ENCODE measurements around the gene POLE. TPM values are rescaled to one million over a fixed set of nuclear protein-coding genes. Genes with fewer than 3 reads are reported as not detected.

Gene POLE
- total and polyA plus RNA-seq, 2 of the 4 experiments (the other 2 are of a cell fraction): 17.2 to 20.7 TPM

GRCh38 chr12:132619386-132620112, 67.6 kb downstream of the POLE start:
- in situ Hi-C loops (cut with MboI; ENCODE audit: low sequenced_read_pairs) (loop anchor here (5.0 kb wide), 1 partner anchor 202 kb away; no protein-coding TSS in a partner anchor), intact Hi-C loops (cut with micrococcal nuclease) (loop anchor here (5.0 kb wide), 1 partner anchor 467 kb away; no protein-coding TSS in a partner anchor), dilution Hi-C loops (cut with HindIII; ENCODE audit: low sequenced_read_pairs, unreplicated experiment) (no loop called here)
- no peak overlapping the region for H2BK120ac ChIP-seq (ENCODE audit: low read depth, low read length)
- H2BK15ac ChIP-seq (ENCODE audit: low read depth, low read length): no peak overlapping the region
- H3K79me1 ChIP-seq (ENCODE audit: low read depth in 1 of 2, low read length in 2 of 2): no peaks in the 10 kb centered on the region
- peaks cover 20% of the 10 kb centered on the region for H3K9me3 ChIP-seq (ENCODE audit: control insufficient read depth, insufficient read depth, low read length)
- no peak overlapping the region for H2AK9ac ChIP-seq (replicated peaks; ENCODE audit: low read depth, low read length, poor library complexity)
- H4K20me1 ChIP-seq (ENCODE audit: insufficient read depth, low read length): no peaks in the 10 kb centered on the region
- no peak overlapping the region for H3K56ac ChIP-seq (ENCODE audit: extremely low read depth, insufficient read depth, low read length)
- ATAC-seq (ENCODE audit: low read depth) (no peak), DNase-seq (no peak)
- no peak overlapping the region for H2AK5ac ChIP-seq (ENCODE audit: low read depth, low read length)
- H3K36me3 ChIP-seq (ENCODE audit: control insufficient read depth, insufficient read depth, low read length): no peaks in the 10 kb centered on the region; the same call in 1 of the 2 replicates
- H2BK20ac ChIP-seq (ENCODE audit: low read depth, low read length): no peak overlapping the region
- H3K4me3 ChIP-seq (ENCODE audit: insufficient read depth, low read depth, low read length): no peak overlapping the region
- H3K4me2 ChIP-seq (ENCODE audit: low read depth, low read length): no peak overlapping the region
- no peak overlapping the region for H2AFZ ChIP-seq (replicated peaks; ENCODE audit: low read length, poor library complexity)
- BruUV-seq (replicated peaks): no TSS peak
- no peak overlapping the region for H3K27ac ChIP-seq (ENCODE audit: insufficient read depth, low read length)
- no peak overlapping the region for H3K9ac ChIP-seq (ENCODE audit: low read depth, low read length)
- H3K27me3 ChIP-seq (ENCODE audit: control insufficient read depth, insufficient read depth, low read length): peaks cover 40% of the 10 kb centered on the region
- no peak overlapping the region for H2BK5ac ChIP-seq (ENCODE audit: low read depth, low read length, poor library complexity, severe bottlenecking)
- 14% methylated on average over 19 of the region's 53 CpGs; no CpG with 5 or more reads in 1 of the 2 experiments for WGBS, 2 experiments (ENCODE audit: extremely low coverage in 2 of 2, insufficient read length in 1 of 2)
- no peak overlapping the region for H4K91ac ChIP-seq (ENCODE audit: insufficient read depth, low read depth, low read length)
- ChIA-PET CTCF (no interaction called here), POLR2A (ENCODE audit: unreplicated experiment) (no interaction called here)
- no peak overlapping the region for H4K8ac ChIP-seq (ENCODE audit: low read depth in 2 of 2, low read length in 2 of 2)
- H3K23ac ChIP-seq (ENCODE audit: low read depth, low read length): no peak overlapping the region
- H3K18ac ChIP-seq (ENCODE audit: low read depth, low read length): no peak overlapping the region
- H4K5ac ChIP-seq (ENCODE audit: low read depth, low read length): no peak overlapping the region
- H3K4me1 ChIP-seq (ENCODE audit: control insufficient read depth, insufficient read depth, low read length): peaks cover 12% of the 10 kb centered on the region
- H3K9me1 ChIP-seq (ENCODE audit: insufficient read depth, low read length): peaks cover 7% of the 10 kb centered on the region; the same call in 1 of the 2 replicates
- H3K14ac ChIP-seq (replicated peaks; ENCODE audit: low read depth, low read length): no peak overlapping the region
- TF ChIP-seq CHD1 (IDR thresholded peaks at IDR 0.05; ENCODE audit: low read depth, low read length) (no peak), SMC3 (IDR thresholded peaks at IDR 0.05; ENCODE audit: low read depth, low read length) (no peak), NFE2L2 (IDR thresholded peaks at IDR 0.05; ENCODE audit: low read depth, low read length) (no peak), CEBPB (IDR thresholded peaks at IDR 0.05; ENCODE audit: low read depth, low read length) (no peak), CTCF (conservative IDR thresholded peaks at IDR 0.05; ENCODE audit: low read depth, low read length) (no peak), MAFK (IDR thresholded peaks at IDR 0.05; ENCODE audit: low read depth, low read length) (no peak), USF2 (IDR thresholded peaks at IDR 0.05; ENCODE audit: low read depth, low read length) (no peak), RCOR1 (IDR thresholded peaks at IDR 0.05; ENCODE audit: insufficient replicate concordance, low read length) (no peak), BHLHE40 (IDR thresholded peaks at IDR 0.05; ENCODE audit: low read depth, low read length) (no peak), MXI1 (IDR thresholded peaks at IDR 0.05; ENCODE audit: borderline replicate concordance, low read depth, low read length) (no peak)
- H3K4ac ChIP-seq (ENCODE audit: low read depth, low read length): no peak overlapping the region

All from IMR-90 (cell line).